Articular chondrocyte of knee joint (primary cell): ENCODE data around the gene MCFD2. TPM values are rescaled to one million over a fixed set of nuclear protein-coding genes. Genes with fewer than 3 reads are reported as not detected.

Experiments used
- small RNA-seq: library from RNA; depleted of rRNA; stranded (forward); fragments of <200 nt; gene quantifications from one replicate; pipeline ENCODE3, GENCODE V24; 2012
- total RNA-seq: library from RNA; depleted of rRNA; stranded (reverse); fragments of >200 nt; gene quantifications from 2 replicates; pipeline ENCODE4 v1.2.3, GENCODE V29; 2012

MCFD2 gene
- 217 and 265 TPM in 2 replicates for total RNA-seq

DNA sequence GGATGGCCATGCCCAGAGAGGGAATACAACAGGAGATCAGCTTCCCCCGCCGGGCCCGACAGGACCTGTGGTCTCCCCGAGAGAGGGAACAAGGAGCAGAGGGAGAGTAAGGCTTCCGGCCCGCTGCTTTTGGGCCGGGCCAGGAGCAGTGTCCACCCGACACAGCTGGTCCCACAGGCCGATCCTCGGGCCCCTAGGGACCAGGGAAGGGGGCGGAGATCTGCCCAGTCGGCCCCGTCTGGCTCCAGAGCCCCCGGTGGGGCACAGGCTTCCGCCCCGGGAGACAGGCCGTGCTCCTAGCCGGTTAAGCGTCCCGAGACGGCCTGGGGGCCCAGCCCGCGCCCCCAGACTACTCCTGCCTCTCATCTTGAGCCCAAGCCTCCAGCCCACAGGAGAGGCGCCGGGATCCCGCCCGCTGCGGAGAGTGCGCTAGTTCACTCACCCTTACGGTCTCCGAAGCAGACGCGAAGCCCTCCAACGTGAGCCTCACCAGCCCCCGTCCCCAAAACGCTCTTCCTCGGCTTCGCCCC lies at the start of gene MCFD2:
MCFD2 (minus strand) TSS at position 526 of the 530 bp plus-strand sequence. CDS start 6,635 bp downstream, outside the sequence.

Small RNAs within 50 kb of the gene (small RNA-seq; reads per million reads assigned to genes)
- gene AC093732.2 = not detected

Other genes starting within 250 kb of the MCFD2 start
- gene SOCS5, start 216.5 kb downstream of the MCFD2 start, total RNA-seq = 166 and 207 TPM in 2 replicates
- 48.1 and 59.3 TPM in 2 replicates for gene TTC7A, start 25.4 kb upstream of the MCFD2 start, total RNA-seq
- 0.32 and 0.52 TPM in 2 replicates for gene STPG4, start 239.5 kb upstream of the MCFD2 start, total RNA-seq